ENCODE measurements around the gene DHRS12. TPM values are rescaled to one million over a fixed set of nuclear protein-coding genes. Genes with fewer than 3 reads are reported as not detected.

DHRS12 gene
- total RNA-seq, 4 donors from 2014 or later = 8.1 to 21.7 (median 12.5) TPM

DNA sequence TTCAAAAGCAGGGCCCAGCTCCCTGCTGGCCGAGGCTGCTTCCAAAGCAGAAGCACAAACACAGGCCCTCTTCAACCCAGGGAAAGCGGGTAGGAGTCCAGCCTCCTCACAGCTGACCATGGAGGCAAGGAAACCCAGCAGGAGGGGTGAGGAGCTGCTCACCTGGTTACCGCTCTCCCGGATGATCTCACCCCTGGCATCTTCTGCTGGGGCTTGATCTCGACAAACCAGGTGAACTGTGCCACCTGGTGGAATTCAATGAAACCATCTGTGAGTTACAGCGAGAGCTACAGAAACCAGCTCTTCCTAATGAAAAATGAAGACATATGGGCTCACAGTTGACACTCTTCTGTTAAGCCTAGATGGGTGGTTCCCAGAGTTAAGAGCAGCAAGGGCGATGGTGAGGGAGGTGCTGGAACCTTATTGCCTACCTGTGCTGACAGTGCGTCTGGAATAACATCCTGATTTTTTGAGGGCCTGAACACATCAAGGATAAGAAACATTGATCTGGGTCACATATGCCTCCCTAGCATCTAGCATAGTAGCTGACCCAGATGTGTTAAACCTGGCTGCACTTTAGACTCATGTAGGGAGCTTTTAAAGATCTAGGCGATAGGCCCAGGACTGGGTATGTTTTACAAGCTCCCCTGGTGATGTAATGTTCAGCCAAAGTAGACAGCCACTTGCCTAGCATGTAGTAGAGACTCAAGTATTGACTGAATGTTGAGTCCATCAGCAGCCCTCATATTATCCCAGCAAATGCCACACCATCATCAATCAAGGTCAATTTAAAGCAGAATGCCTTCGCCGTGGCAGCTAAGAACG is 6.1 kb downstream of the DHRS12 start:
- H3K27me3 ChIP-seq = no peaks in the 10 kb centered on the region
- no peaks in the 10 kb centered on the region for H3K36me3 ChIP-seq
- H3K27ac ChIP-seq = no peak overlapping the region
- H3K4me3 ChIP-seq = no peak overlapping the region
- H3K9me3 ChIP-seq = no peaks in the 10 kb centered on the region
- TF ChIP-seq CTCF (IDR thresholded peaks at IDR 0.05) = peak; percentile 38 to 77 (median 65)
- no peak for TF ChIP-seq POLR2A (IDR thresholded peaks at IDR 0.05)
- peak in 2 of 3 donors; percentile 53 to 80 for DNase-seq
- H3K4me1 ChIP-seq = peaks cover 3 to 17% (median 6%) of the 10 kb centered on the region in 4 donors

DNA sequence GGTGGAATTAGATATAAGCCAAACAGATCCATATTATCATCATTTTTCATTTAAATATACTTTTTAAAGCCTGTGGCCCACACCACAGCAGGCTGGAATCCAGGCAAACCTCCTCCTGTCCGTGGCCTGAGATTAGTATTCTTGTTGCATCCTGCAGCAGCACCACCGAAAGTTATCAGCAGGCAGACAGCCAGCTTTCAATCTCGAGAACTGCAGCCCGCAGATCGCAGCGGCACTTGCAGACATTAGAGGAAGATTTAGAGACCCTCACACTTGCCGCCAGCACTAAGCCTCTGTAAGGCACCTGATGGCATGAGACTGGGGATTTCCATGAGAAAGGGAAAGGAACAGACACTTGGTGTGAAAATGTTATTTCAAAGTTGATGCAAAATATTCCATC is 7.4 kb downstream of the DHRS12 start:
- TF ChIP-seq CTCF (IDR thresholded peaks at IDR 0.05) = no peak
- no peak for TF ChIP-seq POLR2A (IDR thresholded peaks at IDR 0.05)
- DNase-seq = no peak
- Histone ChIP-seq H3K36me3 (no peaks in the 10 kb centered on the region), H3K27me3 (no peaks in the 10 kb centered on the region), H3K4me3 (no peak overlapping the region), H3K4me1 (peaks cover 0 to 6% (median 3%) of the 10 kb centered on the region in 4 donors), H3K9me3 (no peaks in the 10 kb centered on the region), H3K27ac (no peak overlapping the region)

- Histone ChIP-seq H3K27me3 (no peaks in the 10 kb centered on the region), H3K36me3 (no peaks in the 10 kb centered on the region), H3K4me1 (peaks cover 0 to 5% (median 0%) of the 10 kb centered on the region in 4 donors), H3K4me3 (no peak overlapping the region), H3K27ac (no peak overlapping the region), H3K9me3 (no peaks in the 10 kb centered on the region)
- DNase-seq = no peak
- no peak for TF ChIP-seq POLR2A (IDR thresholded peaks at IDR 0.05)
- no peak for TF ChIP-seq CTCF (IDR thresholded peaks at IDR 0.05)
These were observed 8.5 kb downstream of the DHRS12 start for GRCh38 chr13:51795419-51795818.

GRCh38 chr13:51794964-51795363 is 9.0 kb downstream of the DHRS12 start:
- H3K4me3 ChIP-seq = no peak overlapping the region

DNA sequence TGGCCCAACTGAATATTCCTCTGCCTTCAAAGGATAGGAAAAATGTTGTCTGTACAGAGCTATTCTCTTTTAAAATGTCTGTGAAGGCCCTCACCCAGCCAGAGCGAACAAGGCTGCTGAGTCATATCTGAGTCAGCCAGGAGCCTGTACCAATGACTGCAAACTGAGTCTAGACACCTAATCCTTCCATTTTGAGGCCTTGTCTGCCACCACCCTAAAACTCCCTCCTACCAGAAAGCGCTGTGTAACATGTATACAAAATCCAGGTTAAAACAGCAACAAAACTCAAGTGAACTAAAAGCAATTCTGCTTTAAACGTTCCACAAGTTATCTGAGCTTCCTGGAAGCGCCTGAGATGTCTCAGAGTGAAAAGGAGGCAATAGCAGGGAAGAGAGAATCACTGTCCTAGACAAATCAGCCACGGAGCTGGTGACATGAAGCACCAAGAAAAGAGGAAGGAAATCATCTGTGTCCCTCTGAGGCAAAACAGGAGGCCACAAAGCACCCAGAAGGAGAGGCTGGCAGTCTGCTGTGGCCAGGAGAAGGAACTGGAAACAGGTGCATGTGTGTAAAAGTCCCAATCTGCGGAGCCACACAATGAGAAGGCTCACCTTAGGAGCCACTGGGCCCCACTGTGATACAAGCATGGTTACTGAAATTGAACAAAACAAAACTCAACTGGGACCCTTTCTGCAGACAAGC is 10.2 kb downstream of the DHRS12 start:
- TF ChIP-seq CTCF (IDR thresholded peaks at IDR 0.05) (no peak), POLR2A (IDR thresholded peaks at IDR 0.05) (no peak)
- Histone ChIP-seq H3K9me3 (no peaks in the 10 kb centered on the region), H3K27ac (peak overlapping the region in 1 of 4 donors; percentile 35), H3K27me3 (no peaks in the 10 kb centered on the region), H3K4me3 (no peak overlapping the region), H3K36me3 (no peaks in the 10 kb centered on the region), H3K4me1 (peaks cover 0 to 5% (median 0%) of the 10 kb centered on the region in 4 donors)
- DNase-seq = peak in 2 of 3 donors; percentile 72 to 77

More at GRCh38 chr13:51794964-51795363, 9.0 kb downstream of the DHRS12 start:
- Histone ChIP-seq H3K27me3 (no peaks in the 10 kb centered on the region), H3K4me1 (peaks cover 0 to 5% (median 0%) of the 10 kb centered on the region in 4 donors), H3K9me3 (no peaks in the 10 kb centered on the region), H3K27ac (peak overlapping the region in 1 of 4 donors; percentile 35), H3K36me3 (no peaks in the 10 kb centered on the region)
- no peak for TF ChIP-seq POLR2A (IDR thresholded peaks at IDR 0.05)
- no peak for TF ChIP-seq CTCF (IDR thresholded peaks at IDR 0.05)
- peak in 1 of 3 donors; percentile 56 for DNase-seq

Data from Peyer's patch (tissue), 4 donors.